Vagina (tissue), 2 donors: ENCODE measurements around the gene TCF25.

Experiments
- POLR2A ChIP-seq, 2 donors: fragments of 450-650 bp; IDR thresholded peaks; one replicate each; pipeline ENCODE4 v1.6.1; 2017; ENCODE audit warnings: antibody characterized with exemption in 2 of 2, mild to moderate bottlenecking in 2 of 2, moderate library complexity in 2 of 2
- TF ChIP-seq, protein P1 (sequence below), 3 experiments: fragments of 450-650 bp in 2 of 3; fragments of 200-600 bp in 1 of 3; sonication (generic) in 1 of 3; IDR thresholded peaks; one replicate each; pipeline ENCODE4 v1.5.1; 2017 to 2019; ENCODE audit warnings: antibody characterized with exemption in 3 of 3, mild to moderate bottlenecking in 2 of 3, moderate library complexity in 2 of 3

GRCh38 chr16:89867918-89868317 lies 5.5 kb upstream of the TCF25 start:
- TF ChIP-seq, protein P1, sequence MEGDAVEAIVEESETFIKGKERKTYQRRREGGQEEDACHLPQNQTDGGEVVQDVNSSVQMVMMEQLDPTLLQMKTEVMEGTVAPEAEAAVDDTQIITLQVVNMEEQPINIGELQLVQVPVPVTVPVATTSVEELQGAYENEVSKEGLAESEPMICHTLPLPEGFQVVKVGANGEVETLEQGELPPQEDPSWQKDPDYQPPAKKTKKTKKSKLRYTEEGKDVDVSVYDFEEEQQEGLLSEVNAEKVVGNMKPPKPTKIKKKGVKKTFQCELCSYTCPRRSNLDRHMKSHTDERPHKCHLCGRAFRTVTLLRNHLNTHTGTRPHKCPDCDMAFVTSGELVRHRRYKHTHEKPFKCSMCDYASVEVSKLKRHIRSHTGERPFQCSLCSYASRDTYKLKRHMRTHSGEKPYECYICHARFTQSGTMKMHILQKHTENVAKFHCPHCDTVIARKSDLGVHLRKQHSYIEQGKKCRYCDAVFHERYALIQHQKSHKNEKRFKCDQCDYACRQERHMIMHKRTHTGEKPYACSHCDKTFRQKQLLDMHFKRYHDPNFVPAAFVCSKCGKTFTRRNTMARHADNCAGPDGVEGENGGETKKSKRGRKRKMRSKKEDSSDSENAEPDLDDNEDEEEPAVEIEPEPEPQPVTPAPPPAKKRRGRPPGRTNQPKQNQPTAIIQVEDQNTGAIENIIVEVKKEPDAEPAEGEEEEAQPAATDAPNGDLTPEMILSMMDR (IDR thresholded peaks at IDR 0.05): no peak
- TF ChIP-seq POLR2A (IDR thresholded peaks at IDR 0.05): no peak
